Left lung (tissue), 10 donors: ENCODE measurements around the gene SCAPER. TPM values are rescaled to one million over a fixed set of nuclear protein-coding genes. Genes with fewer than 3 reads are reported as not detected.
A peak's percentile ranks its signal among the peaks of the same experiment; 100 is the strongest.

Source experiments
- ATAC-seq: fragments of 200-7000 bp; cut with Tn5 transposase; one replicate; pipeline ENCODE4 v1.9.1; 2020; ENCODE audit warnings: moderate library complexity
- DNase-seq, 4 donors: peaks; one replicate each; pipeline ENCODE4 v3.0.0-alpha.2; 2013 to 2020
- H3K27ac ChIP-seq, 2 donors: fragments of 200-600 bp; sonication (generic) in 1 of 2; one replicate each; pipeline versions ENCODE4 v1.5.0 to v1.8.0; 2020 to 2021
- H3K27me3 ChIP-seq, 2 donors: fragments of 200-600 bp; sonication (generic) in 1 of 2; one replicate each; pipeline versions ENCODE4 v1.5.0 to v1.8.0; 2020 to 2021
- H3K36me3 ChIP-seq, 2 donors: fragments of 200-600 bp; sonication (generic) in 1 of 2; one replicate each; pipeline versions ENCODE4 v1.5.0 to v1.8.0; 2020 to 2021
- H3K4me1 ChIP-seq, 2 donors: fragments of 200-600 bp; one replicate each; pipeline ENCODE4 v1.8.0; 2021
- H3K4me3 ChIP-seq, 2 donors: fragments of 200-600 bp; sonication (generic) in 1 of 2; one replicate each; pipeline versions ENCODE4 v1.5.0 to v1.8.0; 2020 to 2021; ENCODE audit warnings: mild to moderate bottlenecking in 1 of 2
- H3K9me3 ChIP-seq, 2 donors: fragments of 200-600 bp; sonication (generic) in 1 of 2; one replicate each; pipeline versions ENCODE4 v1.5.0 to v1.8.0; 2020 to 2021
- CTCF ChIP-seq, 2 donors: fragments of 200-600 bp; sonication (generic) in 1 of 2; IDR thresholded peaks; one replicate each; pipeline versions ENCODE4 v1.5.0 to v1.8.0; 2021; ENCODE audit warnings: antibody characterized with exemption in 2 of 2
- intact Hi-C, 2 donors: fragments of 100-400 bp; cut with DNase I; formaldehyde crosslinking; loops; one replicate each; pipeline versions ENCODE4 v1.11.2 to v1.14.2; 2022
- polyA plus RNA-seq, 6 donors: library from polyadenylated mRNA; unstranded; fragments of 120-200 nt; gene quantifications; one replicate each; pipeline ENCODE4 v1.2.1, GENCODE V29; 2013; ENCODE audit not compliant: insufficient read length in 6 of 6
- total RNA-seq, 2 donors: library from RNA; stranded (reverse); fragmentation: NEBNext Ultra II Directional; extraction: Animal tissue kit (Norgen Biotek cat#: 25700); gene quantifications; one replicate each; pipeline ENCODE4 v1.2.1, GENCODE V29; 2021
- donor health status: DM: no; HTN: yes; CAD: no.
- donor health status: DM: no; HTN: no; CAD: no.

Gene SCAPER
- total and polyA plus RNA-seq, 8 donors = 18.3 to 30.0 (median 26.6) TPM

GRCh38 chr15:76663529-76663928 lies 241.6 kb downstream of the SCAPER start:
- H3K27ac ChIP-seq = no peak overlapping the region
- no peak for ATAC-seq
- H3K36me3 ChIP-seq = peaks cover 0 to 12% of the 10 kb centered on the region in 2 donors
- no peaks in the 10 kb centered on the region for H3K9me3 ChIP-seq
- intact Hi-C loops = no loop called here
- no peaks in the 10 kb centered on the region for H3K27me3 ChIP-seq
- no peaks in the 10 kb centered on the region for H3K4me1 ChIP-seq
- H3K4me3 ChIP-seq = no peak overlapping the region
- no peak for TF ChIP-seq CTCF (IDR thresholded peaks at IDR 0.05)
- no peak for DNase-seq

- DNase-seq (no peak), ATAC-seq (peak; percentile 64)
- intact Hi-C loops = no loop called here
- TF ChIP-seq CTCF (IDR thresholded peaks at IDR 0.05) = no peak
- H3K4me1 ChIP-seq = no peaks in the 10 kb centered on the region
- no peaks in the 10 kb centered on the region for H3K27me3 ChIP-seq
- H3K9me3 ChIP-seq = no peaks in the 10 kb centered on the region
- H3K27ac ChIP-seq = no peak overlapping the region
- peaks cover 0 to 3% of the 10 kb centered on the region in 2 donors for H3K36me3 ChIP-seq
- no peak overlapping the region for H3K4me3 ChIP-seq
Measured at GRCh38 chr15:76648732-76649444, 256.3 kb downstream of the SCAPER start.

GRCh38 chr15:76647612-76648011 lies 257.5 kb downstream of the SCAPER start:
- no peak for ATAC-seq
- no peaks in the 10 kb centered on the region for H3K4me1 ChIP-seq
- no peak for DNase-seq
- peaks cover 0 to 3% of the 10 kb centered on the region in 2 donors for H3K36me3 ChIP-seq
- intact Hi-C loops = no loop called here
- TF ChIP-seq CTCF (IDR thresholded peaks at IDR 0.05) = no peak
- no peaks in the 10 kb centered on the region for H3K9me3 ChIP-seq
- no peak overlapping the region for H3K4me3 ChIP-seq
- no peak overlapping the region for H3K27ac ChIP-seq
- H3K27me3 ChIP-seq = no peaks in the 10 kb centered on the region

- DNase-seq = peak in 1 of 4 donors; percentile 10
- no peak for ATAC-seq
- no peak overlapping the region for H3K27ac ChIP-seq
- no peak for TF ChIP-seq CTCF (IDR thresholded peaks at IDR 0.05)
- H3K27me3 ChIP-seq = no peaks in the 10 kb centered on the region
- intact Hi-C loops = no loop called here
- no peaks in the 10 kb centered on the region for H3K36me3 ChIP-seq
- no peaks in the 10 kb centered on the region for H3K9me3 ChIP-seq
- no peak overlapping the region for H3K4me3 ChIP-seq
- no peaks in the 10 kb centered on the region for H3K4me1 ChIP-seq
Measured at GRCh38 chr15:76644646-76645045, 260.5 kb downstream of the SCAPER start.

- no peak overlapping the region for H3K27ac ChIP-seq
- ATAC-seq = no peak
- no peak for TF ChIP-seq CTCF (IDR thresholded peaks at IDR 0.05)
- no peaks in the 10 kb centered on the region for H3K27me3 ChIP-seq
- H3K4me1 ChIP-seq = no peaks in the 10 kb centered on the region
- no peaks in the 10 kb centered on the region for H3K36me3 ChIP-seq
- no peak for DNase-seq
- H3K4me3 ChIP-seq = no peak overlapping the region
- H3K9me3 ChIP-seq = no peaks in the 10 kb centered on the region
- intact Hi-C loops = no loop called here
Measured at GRCh38 chr15:76642671-76643070, 262.5 kb downstream of the SCAPER start.
